RWPE2 (cell line): ENCODE results near the gene OR2T6.

Experiments used
- ATAC-seq: fragments of 200-7000 bp; cut with Tn5 transposase; 3 replicates; pipeline ENCODE4 v1.9.1; 2021; ENCODE audit warnings: low read depth
- DNase-seq: peaks from one replicate; pipeline ENCODE4 v3.0.0-alpha.2; 2020; ENCODE audit warnings: low spot score
- H3K27ac ChIP-seq: fragments of 450-650 bp; 2 replicates; pipeline ENCODE4 v1.5.1; 2017; ENCODE audit warnings: mild to moderate bottlenecking; ENCODE audit not compliant: poor library complexity, severe bottlenecking
- H3K27me3 ChIP-seq: fragments of 250-450 bp; sonication (Bioruptor Pico); 2 replicates; pipeline ENCODE4 v1.5.1; 2021; ENCODE audit warnings: mild to moderate bottlenecking, moderate library complexity; ENCODE audit not compliant: insufficient read depth, poor library complexity, severe bottlenecking
- H3K36me3 ChIP-seq: fragments of 250-450 bp; sonication (Bioruptor Pico); 2 replicates; pipeline ENCODE4 v1.5.1; 2020; ENCODE audit warnings: low read depth, mild to moderate bottlenecking, moderate library complexity
- H3K4me1 ChIP-seq: fragments of 250-450 bp; sonication (Bioruptor Pico); 2 replicates; pipeline ENCODE4 v1.5.1; 2021; ENCODE audit warnings: mild to moderate bottlenecking, moderate library complexity; ENCODE audit not compliant: insufficient read depth, poor library complexity, severe bottlenecking
- H3K4me3 ChIP-seq: fragments of 250-450 bp; sonication (Bioruptor Pico); 2 replicates; pipeline ENCODE4 v1.5.1; 2021; ENCODE audit warnings: mild to moderate bottlenecking, moderate library complexity; ENCODE audit not compliant: severe bottlenecking
- H3K9me3 ChIP-seq: fragments of 250-450 bp; sonication (Bioruptor Pico); 2 replicates; pipeline ENCODE4 v1.5.1; 2021; ENCODE audit warnings: mild to moderate bottlenecking, moderate library complexity; ENCODE audit not compliant: severe bottlenecking
- TF ChIP-seq, protein P1 (sequence below): fragments of 450-650 bp; IDR thresholded peaks from one replicate; pipeline ENCODE4 v1.5.1; 2017; ENCODE audit warnings: mild to moderate bottlenecking, moderate library complexity; ENCODE audit not compliant: poor library complexity, severe bottlenecking

OR2T6 gene, protein sequence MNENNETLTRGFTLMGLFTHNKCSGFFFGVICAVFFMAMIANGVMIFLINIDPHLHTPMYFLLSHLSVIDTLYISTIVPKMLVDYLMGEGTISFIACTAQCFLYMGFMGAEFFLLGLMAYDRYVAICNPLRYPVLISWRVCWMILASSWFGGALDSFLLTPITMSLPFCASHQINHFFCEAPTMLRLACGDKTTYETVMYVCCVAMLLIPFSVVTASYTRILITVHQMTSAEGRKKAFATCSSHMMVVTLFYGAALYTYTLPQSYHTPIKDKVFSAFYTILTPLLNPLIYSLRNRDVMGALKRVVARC

GRCh38 chr1:248375446-248375845, at the start of gene OR2T6:
Gene OR2T6 (plus strand): TSS chr1:248375746. CDS start chr1:248387609, 11,863 bp downstream.
- Histone ChIP-seq H3K27ac (no peak within 1 kb of the TSS), H3K4me1 (no peaks in the 10 kb centered on the region), H3K27me3 (no peaks in the 10 kb centered on the region), H3K9me3 (no peaks in the 10 kb centered on the region), H3K4me3 (no peak within 1 kb of the TSS), H3K36me3 (no peaks in the 10 kb centered on the region)
- DNase-seq, result no peak
- TF ChIP-seq, protein P1, sequence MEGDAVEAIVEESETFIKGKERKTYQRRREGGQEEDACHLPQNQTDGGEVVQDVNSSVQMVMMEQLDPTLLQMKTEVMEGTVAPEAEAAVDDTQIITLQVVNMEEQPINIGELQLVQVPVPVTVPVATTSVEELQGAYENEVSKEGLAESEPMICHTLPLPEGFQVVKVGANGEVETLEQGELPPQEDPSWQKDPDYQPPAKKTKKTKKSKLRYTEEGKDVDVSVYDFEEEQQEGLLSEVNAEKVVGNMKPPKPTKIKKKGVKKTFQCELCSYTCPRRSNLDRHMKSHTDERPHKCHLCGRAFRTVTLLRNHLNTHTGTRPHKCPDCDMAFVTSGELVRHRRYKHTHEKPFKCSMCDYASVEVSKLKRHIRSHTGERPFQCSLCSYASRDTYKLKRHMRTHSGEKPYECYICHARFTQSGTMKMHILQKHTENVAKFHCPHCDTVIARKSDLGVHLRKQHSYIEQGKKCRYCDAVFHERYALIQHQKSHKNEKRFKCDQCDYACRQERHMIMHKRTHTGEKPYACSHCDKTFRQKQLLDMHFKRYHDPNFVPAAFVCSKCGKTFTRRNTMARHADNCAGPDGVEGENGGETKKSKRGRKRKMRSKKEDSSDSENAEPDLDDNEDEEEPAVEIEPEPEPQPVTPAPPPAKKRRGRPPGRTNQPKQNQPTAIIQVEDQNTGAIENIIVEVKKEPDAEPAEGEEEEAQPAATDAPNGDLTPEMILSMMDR, result no peak
- ATAC-seq, result no peak

DNA sequence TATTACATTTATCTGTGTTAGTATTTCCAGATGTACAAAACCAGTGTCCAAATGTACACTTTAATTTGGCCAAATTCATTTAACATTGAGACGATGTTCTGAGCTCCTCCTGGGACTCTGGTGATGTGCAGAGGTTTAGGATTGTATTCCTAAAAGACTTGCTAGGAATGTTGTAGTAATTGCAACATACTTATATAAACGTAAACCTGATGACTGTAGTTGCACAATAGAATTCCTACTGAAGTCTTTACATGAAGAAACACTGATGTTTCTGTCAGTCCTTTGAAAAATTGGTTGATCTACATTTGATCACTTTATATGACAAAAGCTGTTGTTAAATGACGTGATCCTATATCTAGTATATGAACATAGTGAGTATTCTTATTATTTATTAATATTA, 32.1 kb upstream of the OR2T6 start:
- no peak for ATAC-seq
- no peak overlapping the region for H3K27ac ChIP-seq
- no peaks in the 10 kb centered on the region for H3K27me3 ChIP-seq
- H3K36me3 ChIP-seq, result no peaks in the 10 kb centered on the region
- TF ChIP-seq, protein P1, result no peak
- DNase-seq, result no peak
- no peaks in the 10 kb centered on the region for H3K4me1 ChIP-seq
- H3K9me3 ChIP-seq, result no peaks in the 10 kb centered on the region
- no peak overlapping the region for H3K4me3 ChIP-seq

DNA sequence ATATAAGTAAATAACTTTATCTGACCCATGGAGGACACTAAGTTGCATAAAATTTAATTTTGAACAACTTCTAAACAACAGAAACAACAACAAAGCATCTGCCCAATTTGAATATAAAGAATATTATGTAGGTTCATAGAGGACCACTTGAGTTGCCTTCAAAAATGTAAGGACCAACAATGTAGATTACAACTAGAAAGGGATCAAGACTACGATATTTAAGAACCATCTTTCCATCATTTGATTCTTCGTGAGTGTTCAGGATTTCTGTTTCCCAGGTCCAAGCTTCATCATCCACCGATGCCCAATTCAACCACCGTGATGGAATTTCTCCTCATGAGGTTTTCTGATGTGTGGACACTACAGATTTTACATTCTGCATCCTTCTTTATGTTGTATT, 27.1 kb upstream of the OR2T6 start, which contains the start of gene OR14C36:
Gene OR14C36, plus strand, starts transcription at position 301 of the 400 bp plus-strand sequence. Its CDS starts 0 bp downstream, at position 301.
- H3K4me3 ChIP-seq, result no peak within 1 kb of the TSS
- no peak within 1 kb of the TSS for H3K27ac ChIP-seq
- no peaks in the 10 kb centered on the region for H3K36me3 ChIP-seq
- TF ChIP-seq, protein P1, result no peak
- no peaks in the 10 kb centered on the region for H3K9me3 ChIP-seq
- DNase-seq (no peak), ATAC-seq (no peak)
- no peaks in the 10 kb centered on the region for H3K4me1 ChIP-seq
- H3K27me3 ChIP-seq, result no peaks in the 10 kb centered on the region

DNA sequence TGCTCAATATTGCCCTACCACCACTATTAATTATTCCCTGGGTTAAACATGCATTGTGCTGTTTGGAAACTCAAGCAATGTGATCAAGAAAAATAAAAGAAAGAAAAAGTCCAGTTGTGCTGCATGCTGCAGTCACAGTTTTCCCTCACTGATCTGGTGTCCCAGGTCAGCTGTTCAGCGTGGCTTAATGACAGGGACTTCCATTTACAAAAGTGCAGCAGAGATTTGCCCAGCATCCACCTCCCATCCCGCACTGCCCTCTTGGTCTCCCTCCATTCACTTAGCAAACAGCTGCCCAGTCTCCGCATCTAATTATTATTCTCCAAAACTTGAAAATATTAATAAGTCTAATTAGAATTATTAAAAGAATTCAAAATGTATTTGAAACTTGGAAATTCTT, 16.1 kb upstream of the OR2T6 start:
- Histone ChIP-seq H3K27me3 (no peaks in the 10 kb centered on the region), H3K9me3 (no peaks in the 10 kb centered on the region), H3K4me1 (no peaks in the 10 kb centered on the region), H3K4me3 (no peak overlapping the region), H3K27ac (no peak overlapping the region), H3K36me3 (no peaks in the 10 kb centered on the region)
- TF ChIP-seq, protein P1, result no peak
- ATAC-seq, result no peak
- DNase-seq, result no peak

GRCh38 chr1:248361121-248361715, 14.3 kb upstream of the OR2T6 start, which contains the start of gene OR2T4:
Gene OR2T4 (plus strand): TSS chr1:248361665. CDS start chr1:248361665, 0 bp downstream.
- Histone ChIP-seq H3K4me1 (no peaks in the 10 kb centered on the region), H3K4me3 (no peak within 1 kb of the TSS), H3K27me3 (no peaks in the 10 kb centered on the region), H3K27ac (no peak within 1 kb of the TSS), H3K9me3 (no peaks in the 10 kb centered on the region), H3K36me3 (no peaks in the 10 kb centered on the region)
- ATAC-seq (no peak), DNase-seq (no peak)
- TF ChIP-seq, protein P1, result no peak
